Common myeloid progenitor, CD34-positive (primary cell): ENCODE measurements around the gene LRRC3. TPM values are rescaled to one million over a fixed set of nuclear protein-coding genes. Genes with fewer than 3 reads are reported as not detected.

Experiments
- CTCF ChIA-PET: fragments of 350-600 bp; sonication (Branson Sonifier 250); formaldehyde crosslinking; loops from one replicate; lab custom pipeline; 2021; ENCODE audit warnings: antibody characterized with exemption; lab: Charles Lee
- POLR2A ChIA-PET: fragments of 350-600 bp; sonication (Branson Sonifier 250); formaldehyde crosslinking; loops from one replicate; lab custom pipeline; 2021; ENCODE audit warnings: antibody characterized with exemption; lab: Charles Lee
- DNase-seq, 3 donors: peaks; one replicate each; pipeline versions ENCODE4 v3.0.0 to v3.0.0-alpha.2; 2013
- H3K27ac ChIP-seq, 2 experiments: 1 replicate in 1 of 2; 2 replicates in 1 of 2; pipeline ENCODE4 v1.7.0; 2013; ENCODE audit warnings: inconsistent platforms in 2 of 2, low read length in 2 of 2, mild to moderate bottlenecking in 2 of 2, low read depth in 1 of 2, moderate library complexity in 1 of 2; ENCODE audit not compliant: severe bottlenecking in 2 of 2, insufficient read depth in 1 of 2, poor library complexity in 1 of 2
- H3K27me3 ChIP-seq, 5 experiments: replicated peaks in 2 of 5; 1 replicate in 3 of 5; 2 replicates in 2 of 5; pipeline versions ENCODE4 v1.6.1 to v1.7.0; 2013; ENCODE audit warnings: low read length in 4 of 5, mild to moderate bottlenecking in 2 of 5, moderate library complexity in 2 of 5, inconsistent platforms in 1 of 5; ENCODE audit not compliant: insufficient read depth in 5 of 5, control insufficient read depth in 4 of 5
- H3K36me3 ChIP-seq, 4 experiments: 1 replicate in 2 of 4; 2 replicates in 2 of 4; pipeline versions ENCODE4 v1.6.1 to v1.7.0; 2013; ENCODE audit warnings: low read length in 3 of 4, control low read depth in 1 of 4, mild to moderate bottlenecking in 1 of 4; ENCODE audit not compliant: control insufficient read depth in 4 of 4, insufficient read depth in 4 of 4
- H3K4me1 ChIP-seq, 4 experiments: 1 replicate in 3 of 4; 2 replicates in 1 of 4; pipeline versions ENCODE4 v1.6.1 to v1.7.1; 2013; ENCODE audit warnings: low read length in 3 of 4, mild to moderate bottlenecking in 3 of 4, control low read depth in 1 of 4, inconsistent platforms in 1 of 4, moderate library complexity in 1 of 4; ENCODE audit not compliant: control insufficient read depth in 4 of 4, insufficient read depth in 4 of 4; ENCODE audit errors: control extremely low read depth in 1 of 4
- H3K4me3 ChIP-seq, 7 experiments: 1 replicate in 4 of 7; 2 replicates in 3 of 7; pipeline versions ENCODE4 v1.5.1 to v1.7.0; 2013; ENCODE audit warnings: mild to moderate bottlenecking in 7 of 7, low read length in 6 of 7, moderate library complexity in 6 of 7, inconsistent platforms in 2 of 7, low read depth in 2 of 7, control low read depth in 1 of 7; ENCODE audit not compliant: insufficient read depth in 4 of 7, control insufficient read depth in 1 of 7; ENCODE audit errors: extremely low read depth in 1 of 7
- H3K9me3 ChIP-seq, 5 experiments: 1 replicate in 4 of 5; 2 replicates in 1 of 5; pipeline versions ENCODE4 v1.6.1 to v1.7.1; 2013; ENCODE audit warnings: low read length in 4 of 5, mild to moderate bottlenecking in 2 of 5, inconsistent platforms in 1 of 5, low read depth in 1 of 5, moderate library complexity in 1 of 5; ENCODE audit not compliant: control insufficient read depth in 4 of 5, insufficient read depth in 2 of 5; ENCODE audit errors: control extremely low read depth in 1 of 5
- WGBS: methylation state at CpG from one replicate; pipeline ENCODE4 v1.1.5; 2013; ENCODE audit not compliant: insufficient coverage; 5-methylcytosine and 5-hydroxymethylcytosine counted together
- polyA plus RNA-seq: library from polyadenylated mRNA; unstranded; fragments of 120-200 nt; gene quantifications from one replicate; pipeline ENCODE4 v1.2.1, GENCODE V29; 2013

LRRC3 gene, protein sequence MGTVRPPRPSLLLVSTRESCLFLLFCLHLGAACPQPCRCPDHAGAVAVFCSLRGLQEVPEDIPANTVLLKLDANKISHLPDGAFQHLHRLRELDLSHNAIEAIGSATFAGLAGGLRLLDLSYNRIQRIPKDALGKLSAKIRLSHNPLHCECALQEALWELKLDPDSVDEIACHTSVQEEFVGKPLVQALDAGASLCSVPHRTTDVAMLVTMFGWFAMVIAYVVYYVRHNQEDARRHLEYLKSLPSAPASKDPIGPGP
- polyA plus RNA-seq = 1.3 TPM

DNA sequence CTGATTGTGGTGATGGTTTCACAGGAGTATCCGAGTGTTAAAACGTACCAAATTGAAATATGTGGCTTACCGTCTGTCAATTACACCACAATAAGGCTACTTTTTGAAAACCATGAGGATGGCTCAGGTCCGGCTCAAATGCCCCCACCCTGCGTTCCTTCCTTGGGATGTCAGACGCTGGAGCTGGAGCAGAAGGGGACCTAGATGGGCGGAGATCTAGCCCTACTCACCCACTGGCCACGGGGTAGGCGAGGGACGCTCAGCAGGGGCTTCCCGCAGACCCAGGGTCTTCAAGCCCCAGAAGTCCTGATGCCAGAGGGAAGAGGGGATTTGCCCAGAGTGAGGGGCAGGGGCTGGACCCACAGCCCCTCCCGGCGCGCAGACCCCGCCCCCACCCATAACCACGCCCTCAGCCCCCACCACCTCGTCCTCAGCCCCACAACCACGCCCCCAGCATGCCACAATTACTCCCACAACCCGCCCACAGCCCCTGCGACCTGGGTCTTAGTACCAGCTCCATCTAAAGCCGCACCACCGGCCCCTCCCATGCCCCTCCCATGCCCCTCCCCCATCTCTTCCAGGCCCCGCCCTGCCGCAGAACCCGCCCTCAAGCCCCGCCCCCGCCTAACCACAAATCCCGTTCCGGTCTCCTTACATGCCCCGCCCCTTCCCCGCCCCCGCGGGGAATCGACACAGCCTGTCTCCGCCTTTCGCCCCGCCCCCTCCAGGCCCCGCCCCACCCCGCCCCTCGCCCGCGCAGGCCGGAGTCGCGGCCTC, at the start of gene LRRC3:
TSS of gene LRRC3 (plus strand) at position 764 of the 777 bp plus-strand sequence. CDS start 1,135 bp downstream, outside the sequence.
- 7% methylated on average over 17 of the region's 45 CpGs for WGBS
- Histone ChIP-seq H3K4me1 (peaks cover 0 to 14% (median 8%) of the 10 kb centered on the region in 4 experiments), H3K27me3 (peaks cover 3 to 18% (median 7%) of the 10 kb centered on the region in 5 experiments), H3K4me3 (peak within 1 kb of the TSS; percentile 42 to 80 (median 68)), H3K9me3 (peaks cover 2 to 13% (median 7%) of the 10 kb centered on the region in 5 experiments), H3K27ac (no peak within 1 kb of the TSS), H3K36me3 (no peaks in the 10 kb centered on the region)
- DNase-seq = peak; percentile 88 to 92 (median 91)
- POLR2A ChIA-PET = interaction anchor here (0.6 kb wide), 1 partner anchor 367 kb away, joined by 3 read pairs; no protein-coding TSS in a partner anchor
- CTCF ChIA-PET = no interaction called here

DNA sequence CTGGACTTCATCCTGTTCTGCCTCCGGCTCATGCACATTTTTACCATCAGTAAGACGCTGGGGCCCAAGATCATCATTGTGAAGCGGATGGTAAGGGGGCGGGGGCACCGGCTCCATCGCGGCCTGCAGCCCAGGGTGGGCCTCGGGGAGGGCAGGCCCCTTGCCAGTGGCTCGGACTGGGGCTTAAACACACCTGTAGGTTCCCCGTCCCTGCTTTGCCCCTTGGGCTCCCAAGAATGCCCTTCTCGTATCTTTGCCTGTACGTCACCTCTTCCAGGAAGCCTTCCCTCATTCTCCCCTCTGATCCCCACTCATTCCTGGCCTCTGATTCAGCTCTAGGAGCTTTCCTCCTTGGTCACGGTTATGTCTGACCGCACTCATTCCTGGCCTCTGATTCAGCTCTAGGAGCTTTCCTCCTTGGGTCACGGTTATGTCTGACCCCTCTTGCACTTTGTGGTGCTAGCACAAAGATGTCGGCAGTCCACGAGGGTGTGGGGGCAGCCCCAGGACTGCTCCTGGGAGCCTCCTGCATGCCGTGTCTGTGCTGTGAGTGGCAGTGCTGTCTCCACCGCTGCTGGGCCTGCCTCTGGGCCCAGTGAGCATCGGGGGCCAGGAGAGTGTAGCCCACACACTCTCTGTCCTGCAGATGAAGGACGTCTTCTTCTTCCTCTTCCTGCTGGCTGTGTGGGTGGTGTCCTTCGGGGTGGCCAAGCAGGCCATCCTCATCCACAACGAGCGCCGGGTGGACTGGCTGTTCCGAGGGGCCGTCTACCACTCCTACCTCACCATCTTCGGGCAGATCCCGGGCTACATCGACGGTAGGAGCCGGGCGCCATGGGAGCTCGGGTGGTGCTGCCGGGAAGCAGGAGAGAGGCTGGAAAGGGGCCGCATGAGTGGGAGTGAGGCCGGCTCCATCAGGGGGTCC, 49.1 kb upstream of the LRRC3 start:
- CTCF ChIA-PET = no interaction called here
- POLR2A ChIA-PET = no interaction called here
- peaks cover 0 to 9% (median under 1%) of the 10 kb centered on the region in 4 experiments for H3K36me3 ChIP-seq
- no peak for DNase-seq
- H3K27me3 ChIP-seq = no peaks in the 10 kb centered on the region
- no peak overlapping the region for H3K4me3 ChIP-seq
- 81% methylated on average over 14 of the region's 37 CpGs for WGBS
- no peak overlapping the region for H3K27ac ChIP-seq
- peaks cover 0 to 14% (median 0%) of the 10 kb centered on the region in 5 experiments for H3K9me3 ChIP-seq
- H3K4me1 ChIP-seq = no peaks in the 10 kb centered on the region

- WGBS = 92% methylated on average over 2 of the region's 8 CpGs
- Histone ChIP-seq H3K27me3 (no peaks in the 10 kb centered on the region), H3K36me3 (peaks cover 0 to 14% (median under 1%) of the 10 kb centered on the region in 4 experiments), H3K27ac (no peak overlapping the region), H3K4me3 (no peak overlapping the region), H3K9me3 (peaks cover 0 to 14% (median 3%) of the 10 kb centered on the region in 5 experiments), H3K4me1 (no peaks in the 10 kb centered on the region)
- ChIA-PET POLR2A (no interaction called here), CTCF (no interaction called here)
- no peak for DNase-seq
Observed at GRCh38 chr21:44406953-44407352, 48.4 kb upstream of the LRRC3 start.

DNA sequence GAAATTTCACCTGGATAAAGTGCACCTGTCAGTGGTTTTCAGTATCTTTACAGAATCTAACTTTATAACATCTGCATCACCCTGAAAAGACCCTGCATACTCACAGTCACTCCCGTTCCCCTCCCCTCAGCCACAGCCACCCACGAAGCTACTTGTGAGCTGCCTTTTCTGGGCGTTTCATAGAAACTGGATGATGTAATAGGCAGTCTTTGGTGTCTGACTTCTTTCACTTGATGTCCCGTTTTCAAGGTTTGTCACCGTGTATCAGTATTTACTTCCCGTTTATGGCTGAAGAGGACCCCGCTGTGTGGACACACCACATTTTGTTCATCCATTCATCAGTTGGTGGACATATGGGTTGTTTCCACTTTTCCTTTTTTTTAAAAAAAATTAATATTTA, 47.8 kb upstream of the LRRC3 start:
- Histone ChIP-seq H3K36me3 (peaks cover 0 to 14% (median under 1%) of the 10 kb centered on the region in 4 experiments), H3K9me3 (peaks cover 0 to 14% (median 3%) of the 10 kb centered on the region in 5 experiments), H3K27me3 (no peaks in the 10 kb centered on the region), H3K27ac (no peak overlapping the region), H3K4me3 (no peak overlapping the region), H3K4me1 (no peaks in the 10 kb centered on the region)
- POLR2A ChIA-PET = no interaction called here
- DNase-seq = no peak
- CTCF ChIA-PET = no interaction called here
- 90% methylated on average over 2 of the region's 7 CpGs for WGBS

- 97% methylated on average over 14 of the region's 15 CpGs for WGBS
- POLR2A ChIA-PET = no interaction called here
Observed at GRCh38 chr21:44408226-44408625, 47.1 kb upstream of the LRRC3 start.

DNA sequence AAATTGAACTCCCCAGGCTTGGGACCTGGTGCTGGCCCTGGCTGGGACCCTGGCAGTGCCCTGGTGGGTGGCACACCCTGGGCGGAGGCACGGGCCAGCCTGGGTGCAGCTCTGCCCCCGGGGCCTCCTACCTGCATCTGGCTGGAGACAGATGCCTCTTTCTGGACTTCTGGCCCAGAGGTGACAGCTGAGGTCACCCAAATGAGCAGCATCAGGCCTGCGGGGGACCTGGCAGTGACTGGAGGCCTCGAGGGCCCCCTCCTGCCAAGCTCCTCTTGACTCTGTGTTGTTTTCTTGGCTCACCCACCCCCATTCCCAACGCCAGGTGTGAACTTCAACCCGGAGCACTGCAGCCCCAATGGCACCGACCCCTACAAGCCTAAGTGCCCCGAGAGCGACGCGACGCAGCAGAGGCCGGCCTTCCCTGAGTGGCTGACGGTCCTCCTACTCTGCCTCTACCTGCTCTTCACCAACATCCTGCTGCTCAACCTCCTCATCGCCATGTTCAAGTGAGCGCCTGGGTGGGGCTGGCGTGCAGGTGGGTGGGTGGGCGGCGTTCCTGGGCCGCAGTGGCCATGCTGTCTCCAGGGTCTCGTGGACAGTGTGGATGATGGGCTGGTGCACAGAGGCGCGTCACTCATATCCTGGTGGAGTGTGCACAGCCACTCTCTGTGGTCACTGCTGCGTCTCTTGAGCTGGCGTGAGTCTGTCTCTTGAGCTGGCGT, 41.6 kb upstream of the LRRC3 start:
- WGBS = 97% methylated on average over 20 of the region's 27 CpGs
- H3K36me3 ChIP-seq = peaks cover 0 to 20% (median 0%) of the 10 kb centered on the region in 4 experiments
- no peaks in the 10 kb centered on the region for H3K4me1 ChIP-seq
- ChIA-PET CTCF (no interaction called here), POLR2A (no interaction called here)
- no peaks in the 10 kb centered on the region for H3K27me3 ChIP-seq
- H3K4me3 ChIP-seq = no peak overlapping the region
- peaks cover 0 to 19% (median 5%) of the 10 kb centered on the region in 5 experiments for H3K9me3 ChIP-seq
- DNase-seq = no peak
- no peak overlapping the region for H3K27ac ChIP-seq

More at GRCh38 chr21:44408226-44408625, 47.1 kb upstream of the LRRC3 start:
- no peaks in the 10 kb centered on the region for H3K27me3 ChIP-seq
- H3K4me1 ChIP-seq = no peaks in the 10 kb centered on the region
- peaks cover 0 to 14% (median 3%) of the 10 kb centered on the region in 5 experiments for H3K9me3 ChIP-seq
- CTCF ChIA-PET = no interaction called here
- peaks cover 0 to 14% (median under 1%) of the 10 kb centered on the region in 4 experiments for H3K36me3 ChIP-seq
- H3K27ac ChIP-seq = no peak overlapping the region
- no peak overlapping the region for H3K4me3 ChIP-seq
- DNase-seq = no peak
